ENCODE data around the gene CRKL.
A peak's percentile ranks its signal among the peaks of the same experiment; 100 is the strongest.
"Not testable (repeated sequence)": the region's sequence is repeated elsewhere in the genome, so short reads cannot be mapped to it uniquely, and the experiment has no call there.

CRKL gene

DNA sequence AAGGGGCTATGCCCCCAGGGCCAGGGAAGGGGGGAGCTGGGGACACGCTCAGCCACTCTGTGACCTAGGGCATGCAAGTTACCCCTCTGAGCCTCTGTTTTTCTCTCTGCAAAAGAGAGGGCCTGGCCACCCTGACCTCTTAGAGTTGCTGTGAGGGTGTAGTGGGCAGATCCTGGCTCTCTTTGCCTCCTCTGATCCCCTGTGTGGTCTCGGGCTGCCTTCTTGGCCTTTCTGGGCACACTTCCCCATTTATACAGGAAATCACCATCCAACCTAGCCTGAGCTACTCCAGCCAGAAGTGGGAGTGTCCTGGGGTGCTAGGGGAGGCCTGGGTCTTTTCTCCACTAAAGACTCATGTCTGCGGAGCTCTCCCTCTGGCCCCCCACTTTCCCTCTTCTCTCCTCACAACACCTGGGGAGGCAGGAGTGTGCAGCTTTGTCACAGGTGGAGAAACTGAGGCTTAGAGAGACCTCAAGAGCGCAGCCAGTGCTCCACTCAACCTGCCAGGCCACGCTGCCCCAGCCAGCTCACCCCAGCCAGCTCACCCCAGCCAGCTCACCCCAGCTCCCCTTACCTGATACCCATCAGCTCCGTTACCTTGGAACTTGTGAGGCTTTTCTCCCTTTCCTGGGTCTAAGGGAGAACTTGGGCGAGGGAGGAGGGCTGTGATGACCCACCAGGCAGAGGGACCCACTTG is 51.2 kb downstream of the CRKL start:
- no peak for DNase-seq

DNA sequence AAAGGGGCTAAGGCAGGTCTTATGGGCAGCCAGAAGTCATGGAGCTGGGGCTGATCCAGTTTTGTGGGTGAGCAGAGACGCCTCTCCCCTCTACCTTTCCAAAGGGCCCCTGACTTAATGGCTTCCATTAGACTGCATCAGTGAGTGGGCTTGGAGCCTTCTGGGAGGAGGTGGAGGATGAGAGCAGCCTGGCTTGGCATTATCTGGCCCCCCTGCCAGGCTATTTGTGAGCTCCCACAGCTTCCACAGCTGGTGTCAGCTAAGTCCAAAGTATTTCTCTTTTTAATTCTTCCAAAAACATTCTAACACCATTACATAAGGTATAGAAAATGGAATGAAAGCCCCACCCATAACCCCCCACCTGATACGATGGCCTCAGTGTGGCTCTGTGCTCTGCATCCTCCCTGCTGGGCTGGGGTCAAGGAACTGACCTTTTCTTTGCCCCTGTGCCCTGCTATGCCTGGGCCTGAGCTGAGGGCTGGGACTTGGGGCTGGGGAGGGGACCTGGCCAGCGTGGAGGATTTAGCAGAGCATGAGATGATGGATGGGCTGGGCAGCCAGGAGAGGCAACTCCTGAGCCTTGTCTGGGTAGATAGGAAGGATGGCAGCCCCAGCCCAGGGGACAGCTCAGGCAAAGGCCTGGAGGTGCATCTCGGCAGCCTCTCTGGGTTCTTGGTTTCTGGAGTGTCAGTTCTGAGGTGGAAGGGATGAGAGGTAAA is 53.9 kb downstream of the CRKL start:
- DNase-seq: no peak

- not testable (repeated sequence) for DNase-seq
Measured at GRCh38 chr22:20972014-20972694, 54.9 kb downstream of the CRKL start.

DNA sequence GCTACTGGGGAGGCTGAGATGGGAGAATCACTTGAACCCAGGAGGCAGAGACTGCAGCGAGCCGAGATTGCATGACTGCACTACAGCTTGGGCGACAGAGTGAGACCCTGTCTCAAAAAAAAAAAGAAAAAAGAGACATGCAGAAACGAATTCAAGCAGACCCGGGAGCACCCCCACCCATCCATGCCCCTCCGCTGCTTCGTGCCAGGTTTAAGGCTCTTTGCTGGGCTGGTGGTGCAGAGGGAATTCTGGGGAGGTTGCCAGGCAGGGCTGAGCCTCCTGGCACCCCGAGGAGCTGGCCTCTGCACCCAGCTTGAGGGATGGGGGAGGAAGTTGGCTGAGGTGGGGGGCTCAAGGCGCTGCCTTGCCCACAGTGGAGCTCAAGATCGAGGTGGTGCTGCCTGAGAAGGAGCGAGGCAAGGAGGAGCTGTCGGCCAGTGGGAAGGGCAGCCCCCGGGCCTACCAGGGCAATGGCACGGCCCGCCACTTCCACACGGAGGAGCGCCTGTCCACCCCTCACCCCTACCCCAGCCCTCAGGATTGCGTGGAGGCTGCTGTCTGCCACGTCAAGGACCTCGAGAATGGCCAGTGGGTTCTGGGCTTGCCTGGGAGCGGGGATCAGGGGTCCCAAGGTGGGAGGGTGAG is 55.8 kb downstream of the CRKL start:
- no peak for DNase-seq

DNA sequence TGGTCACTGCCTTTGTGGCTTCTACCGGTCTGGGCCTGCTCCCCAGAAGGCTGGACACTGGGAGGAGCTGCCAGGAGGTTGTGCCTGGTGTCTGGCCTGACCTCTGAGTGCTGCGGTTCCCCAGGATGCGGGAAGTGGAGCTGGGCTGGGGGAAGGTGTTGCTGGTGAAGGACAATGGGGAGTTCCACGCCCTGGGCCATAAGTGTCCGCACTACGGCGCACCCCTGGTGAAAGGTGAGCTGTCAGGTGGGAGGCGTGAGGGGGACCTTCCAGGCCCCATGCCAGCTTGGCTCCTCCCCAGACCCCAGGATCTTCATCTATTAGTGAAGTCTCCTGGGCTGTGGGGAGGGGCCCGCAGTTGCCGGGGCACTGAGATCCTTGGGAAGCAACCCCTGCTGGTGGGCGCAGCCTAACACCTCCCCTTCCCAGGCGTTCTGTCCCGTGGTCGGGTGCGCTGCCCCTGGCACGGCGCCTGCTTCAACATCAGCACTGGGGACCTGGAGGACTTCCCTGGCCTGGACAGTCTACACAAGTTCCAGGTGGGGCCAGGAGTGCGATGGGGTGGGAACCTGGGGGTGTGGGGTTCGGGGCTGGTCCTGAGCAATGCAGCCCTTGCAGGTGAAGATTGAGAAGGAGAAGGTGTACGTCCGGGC is 56.6 kb downstream of the CRKL start:
- DNase-seq: no peak

DNA sequence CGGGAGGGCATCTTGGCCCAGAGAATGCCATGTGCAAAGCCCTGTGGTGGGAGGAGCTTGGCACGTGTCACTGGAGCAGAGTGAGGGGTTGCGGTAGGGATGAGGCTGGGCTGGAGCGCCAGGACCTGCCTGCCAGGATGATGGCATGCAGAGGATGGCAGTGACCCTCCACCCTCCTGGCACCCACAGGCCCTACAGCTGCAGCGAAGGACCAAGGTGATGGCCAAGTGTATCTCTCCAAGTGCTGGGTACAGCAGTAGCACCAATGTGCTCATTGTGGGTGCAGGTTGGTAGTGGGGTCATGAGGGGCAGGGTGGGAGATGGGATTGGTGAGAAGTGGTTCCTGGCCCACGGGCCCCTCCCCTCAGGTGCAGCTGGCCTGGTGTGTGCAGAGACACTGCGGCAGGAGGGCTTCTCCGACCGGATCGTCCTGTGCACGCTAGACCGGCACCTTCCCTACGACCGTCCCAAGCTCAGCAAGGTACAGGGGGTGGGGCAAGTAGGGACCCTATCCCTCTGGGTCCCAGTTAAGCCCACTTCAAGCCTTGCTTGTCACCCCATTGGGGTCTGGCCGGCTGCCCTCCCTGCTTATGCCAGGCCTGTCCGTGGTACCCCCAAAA is 57.2 kb downstream of the CRKL start:
- DNase-seq: no peak

GRCh38 chr22:20975541-20976290 is 58.5 kb downstream of the CRKL start:
- no peak for DNase-seq

- DNase-seq: no peak
Measured at GRCh38 chr22:20976291-20976877, 59.2 kb downstream of the CRKL start.

- no peak for DNase-seq
Measured at GRCh38 chr22:20977019-20977418, 59.8 kb downstream of the CRKL start.

DNA sequence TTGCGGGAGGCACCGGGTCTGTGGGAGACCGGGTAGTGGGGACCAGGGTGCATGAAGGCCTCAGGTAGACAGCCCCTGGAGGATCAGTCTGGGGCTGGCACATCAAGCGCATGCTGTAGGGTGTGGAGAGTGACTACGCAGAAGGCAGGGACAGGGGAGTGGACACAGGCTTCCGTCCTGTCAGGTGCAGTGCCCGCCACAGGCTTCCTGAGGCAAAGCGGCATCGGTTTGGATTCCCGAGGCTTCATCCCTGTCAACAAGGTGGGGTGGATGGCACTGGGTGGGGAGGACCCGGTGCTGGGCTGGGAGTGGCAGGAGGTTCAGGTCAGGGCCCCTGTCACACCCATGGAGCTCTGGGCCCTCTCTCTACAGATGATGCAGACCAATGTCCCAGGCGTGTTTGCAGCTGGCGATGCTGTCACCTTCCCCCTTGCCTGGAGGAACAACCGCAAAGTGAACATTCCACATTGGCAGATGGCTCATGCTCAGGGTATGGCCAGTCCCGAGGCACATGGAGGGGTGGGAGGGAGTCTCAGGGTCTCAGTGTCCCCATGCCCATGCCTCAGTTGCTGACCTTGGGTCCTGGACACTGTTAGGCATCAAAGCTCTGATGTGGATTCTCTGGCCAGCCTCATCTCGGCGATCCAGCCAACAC is 60.4 kb downstream of the CRKL start:
- no peak for DNase-seq

DNA sequence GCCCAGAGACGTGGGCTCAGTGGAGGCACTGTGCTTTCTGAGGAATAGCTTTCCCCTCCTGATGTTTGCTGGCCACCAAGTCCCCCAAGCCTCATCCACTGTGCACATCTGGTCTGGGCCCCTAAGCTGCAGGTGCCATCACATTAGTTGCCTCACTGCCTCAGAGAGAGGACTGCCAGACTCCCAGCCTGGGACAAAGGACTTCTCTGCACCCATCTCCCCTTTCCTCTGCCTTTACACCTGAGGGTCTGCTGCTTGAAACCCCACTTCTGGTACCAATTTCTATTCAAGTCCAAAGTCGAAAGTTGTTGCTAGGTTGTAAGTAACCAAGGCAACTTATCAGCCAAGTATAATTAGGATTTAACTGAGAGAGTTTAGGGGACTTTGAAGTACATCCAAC is 61.2 kb downstream of the CRKL start:
- DNase-seq: no peak

- no peak for DNase-seq
Measured at GRCh38 chr22:20979243-20979809, 62.1 kb downstream of the CRKL start.

GRCh38 chr22:20979940-20980453 is 62.8 kb downstream of the CRKL start:
- no peak for DNase-seq

- no peak for DNase-seq
Measured at GRCh38 chr22:20980523-20980922, 63.3 kb downstream of the CRKL start.

DNA sequence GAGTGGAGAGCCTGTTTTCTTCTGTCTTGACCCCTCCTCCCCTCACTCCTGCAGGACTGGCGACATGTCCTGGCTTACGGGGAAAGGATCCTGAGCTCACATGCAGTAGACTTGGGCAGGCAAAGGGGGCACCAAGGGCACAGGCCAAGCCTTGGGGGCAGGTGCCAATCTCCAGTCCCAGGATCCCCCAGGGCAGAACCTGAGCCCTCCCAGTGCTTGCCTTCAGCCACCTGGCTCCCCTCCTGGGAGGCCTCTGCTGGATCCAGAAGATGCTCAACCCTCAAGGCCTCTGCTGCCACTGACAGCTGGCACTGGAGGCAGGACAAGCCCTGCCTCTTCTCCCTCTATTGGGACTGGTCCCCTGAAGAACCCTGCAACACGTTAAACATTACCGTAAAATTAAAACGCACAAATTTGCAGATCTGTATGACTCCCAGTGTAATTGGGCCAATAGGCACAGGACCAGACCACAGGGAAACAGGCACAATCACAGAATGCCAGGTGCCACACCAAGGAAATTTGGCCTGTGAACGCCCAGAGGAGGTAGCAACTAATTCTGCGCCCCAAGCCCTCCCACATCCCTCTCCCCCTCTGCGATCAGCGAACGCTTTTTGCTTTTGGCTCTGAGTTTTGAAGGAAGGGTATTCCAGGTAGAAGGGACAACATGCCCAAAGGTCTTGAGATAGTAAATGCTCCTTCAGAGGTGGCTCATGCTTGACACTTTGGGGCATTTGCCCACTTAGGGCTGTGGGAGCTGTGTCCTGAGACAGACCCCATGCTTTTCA is 63.9 kb downstream of the CRKL start:
- DNase-seq: no peak

DNA sequence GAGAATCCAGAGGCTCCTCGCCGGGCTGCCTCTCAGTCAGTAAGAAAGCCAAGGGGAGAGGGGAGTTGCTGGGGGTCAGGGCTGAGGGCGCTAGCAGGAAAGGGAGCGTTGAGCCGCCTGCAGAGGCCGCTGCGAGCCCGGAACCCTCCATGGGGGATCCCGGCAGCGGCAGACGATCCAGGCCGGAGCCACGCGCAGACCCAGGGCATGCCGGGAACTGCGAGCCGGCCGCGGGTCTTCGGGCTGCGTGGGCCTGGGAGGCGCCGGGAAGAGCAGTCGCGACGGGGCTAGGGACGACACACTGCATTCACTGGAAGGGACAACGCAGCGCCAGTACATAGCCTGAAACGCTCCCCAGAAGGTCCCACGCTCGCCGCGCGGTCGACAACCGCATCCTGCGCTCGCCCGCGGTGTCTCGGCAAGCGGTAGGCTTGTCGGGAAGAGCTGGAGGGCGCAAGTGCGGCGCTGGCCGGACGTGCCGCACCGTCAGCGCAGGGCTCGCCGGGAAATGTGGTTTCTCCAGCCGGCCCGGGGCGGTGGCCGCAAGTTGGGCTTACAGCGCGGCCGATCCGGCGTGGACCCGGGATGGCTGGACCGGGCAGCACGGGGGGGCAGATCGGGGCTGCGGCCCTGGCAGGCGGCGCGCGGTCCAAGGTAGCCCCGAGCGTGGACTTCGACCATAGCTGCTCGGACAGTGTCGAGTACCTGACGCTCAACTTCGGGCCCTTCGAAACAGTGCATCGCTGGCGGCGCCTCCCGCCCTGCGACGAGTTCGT is 64.8 kb downstream of the CRKL start, which contains the start of gene LZTR1:
Gene LZTR1, plus strand, starts transcription at position 511 of the 776 bp plus-strand sequence. Its CDS starts 75 bp downstream, at position 586.
- DNase-seq: peak; percentile 63

DNA sequence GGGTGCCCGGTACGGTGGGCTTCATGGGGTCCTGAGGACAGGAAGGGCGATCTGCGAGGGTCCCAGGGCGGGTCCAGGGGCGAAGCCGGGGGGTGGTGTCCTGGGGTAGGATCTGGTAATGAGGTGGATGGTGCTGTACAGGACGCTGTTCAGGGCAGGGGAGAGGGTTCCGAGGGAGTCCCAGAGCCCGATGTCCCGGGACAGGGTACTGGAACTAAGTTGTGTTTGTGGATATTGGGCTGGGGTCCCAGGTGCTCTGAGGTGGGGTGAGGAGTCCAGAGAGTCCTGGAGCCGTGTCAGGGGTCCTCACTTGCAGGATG is 65.3 kb downstream of the CRKL start:
- DNase-seq: no peak

DNA sequence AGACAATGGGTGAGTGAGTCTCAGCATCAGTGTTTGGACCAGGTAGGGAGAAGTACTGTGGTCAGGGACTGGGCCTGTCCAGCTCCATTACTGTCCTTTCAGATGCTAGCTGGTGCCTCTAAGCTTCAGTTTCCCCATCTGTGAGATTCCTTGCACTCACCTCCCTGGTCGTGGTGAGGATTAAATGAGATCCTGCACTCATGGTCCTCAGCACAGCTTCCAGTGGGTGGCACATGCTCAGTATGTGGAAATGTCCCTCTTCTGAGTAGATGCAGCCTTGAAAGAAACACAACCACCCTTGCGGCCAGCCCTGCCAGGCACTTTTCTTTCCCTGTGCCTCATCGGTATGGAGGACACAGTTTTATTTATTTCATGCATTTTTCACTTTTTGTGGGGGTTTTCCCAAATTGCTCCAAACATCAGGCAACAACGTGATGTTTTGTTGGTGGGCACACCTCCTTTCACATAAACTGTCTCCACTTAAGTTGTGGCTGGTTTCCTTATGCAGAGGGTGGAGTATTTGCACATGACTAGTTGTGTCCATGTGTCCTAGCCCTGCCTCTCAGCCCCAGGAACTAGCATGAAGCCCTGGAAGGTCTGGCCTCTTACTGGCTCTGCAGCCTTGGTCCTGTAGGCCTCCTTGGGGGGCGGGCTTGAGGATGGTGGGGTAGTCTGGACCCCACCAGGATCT is 66.0 kb downstream of the CRKL start:
- DNase-seq: no peak

Measured in GOT3 (cell line).